GM11168 (cell line): Measurements from ENCODE around the gene TPPP2.

ENCODE experiments used
- in situ Hi-C: fragments of 300-500 bp; cut with MboI; formaldehyde crosslinking; loops from one replicate; pipeline ENCODE4 v1.12.0; 2022; ENCODE audit warnings: low sequenced_read_pairs; ENCODE audit not compliant: unreplicated experiment

Gene TPPP2

GRCh38 chr14:21015312-21015711 is 14.7 kb upstream of the TPPP2 start:
- in situ Hi-C loops: loop anchor here (10.0 kb wide), 1 partner anchor 79 kb away; the partner anchor contains the start of gene ZNF219

GRCh38 chr14:21016413-21017190 is 13.4 kb upstream of the TPPP2 start:
- in situ Hi-C loops: loop anchor here (10.0 kb wide), 1 partner anchor 78 kb away; the partner anchor contains the start of gene ZNF219

GRCh38 chr14:21017528-21018245 is 12.3 kb upstream of the TPPP2 start:
- in situ Hi-C loops: loop anchor here (10.0 kb wide), 1 partner anchor 77 kb away; the partner anchor contains the start of gene ZNF219

- in situ Hi-C loops: loop anchor here (10.0 kb wide), 1 partner anchor 77 kb away; the partner anchor contains the start of gene ZNF219
These were observed 11.7 kb upstream of the TPPP2 start for GRCh38 chr14:21018286-21018685.

- in situ Hi-C loops: loop anchor here (10.0 kb wide), 1 partner anchor 76 kb away; the partner anchor contains the start of gene ZNF219
These were observed 11.2 kb upstream of the TPPP2 start for GRCh38 chr14:21018781-21019180.

GRCh38 chr14:21019366-21019765 is 10.7 kb upstream of the TPPP2 start:
- in situ Hi-C loops: loop anchor here (10.0 kb wide), 1 partner anchor 75 kb away; the partner anchor contains the start of gene ZNF219

- in situ Hi-C loops: no loop called here
These were observed 9.0 kb upstream of the TPPP2 start for GRCh38 chr14:21020977-21021545.

- in situ Hi-C loops: no loop called here
These were observed 7.3 kb upstream of the TPPP2 start for GRCh38 chr14:21022686-21023085.

- in situ Hi-C loops: no loop called here
These were observed 6.8 kb upstream of the TPPP2 start for GRCh38 chr14:21023174-21023573.

GRCh38 chr14:21023817-21024584 is 6.0 kb upstream of the TPPP2 start:
- in situ Hi-C loops: no loop called here

GRCh38 chr14:21024585-21025370 is 5.2 kb upstream of the TPPP2 start, which contains the start of gene NDRG2:
TSS of gene NDRG2 (minus strand) at chr14:21025061. CDS start at chr14:21023315, 1,746 bp downstream.
- in situ Hi-C loops: no loop called here

- in situ Hi-C loops: no loop called here
These were observed 4.4 kb upstream of the TPPP2 start for GRCh38 chr14:21025371-21026273.

GRCh38 chr14:21026274-21026987 is 3.6 kb upstream of the TPPP2 start:
- in situ Hi-C loops: no loop called here

GRCh38 chr14:21026988-21027315 is 3.1 kb upstream of the TPPP2 start:
- in situ Hi-C loops: no loop called here

GRCh38 chr14:21030531-21030930 is 514 bp downstream of the TPPP2 start:
- in situ Hi-C loops: no loop called here

- in situ Hi-C loops: no loop called here
These were observed 2.5 kb downstream of the TPPP2 start for GRCh38 chr14:21032326-21033132.

GRCh38 chr14:21033133-21033698 is 3.2 kb downstream of the TPPP2 start:
- in situ Hi-C loops: no loop called here
